B cell (primary cell): ENCODE results near the gene AFTPH. TPM values are rescaled to one million over a fixed set of nuclear protein-coding genes. Genes with fewer than 3 reads are reported as not detected.

Experiments
- ATAC-seq: fragments of 200-7000 bp; cut with Tn5 transposase; one replicate; pipeline ENCODE4 v1.10.0; 2021; ENCODE audit warnings: low read depth, mild to moderate bottlenecking, moderate number of reproducible peaks, moderate library complexity
- CTCF ChIA-PET: fragments of 350-600 bp; sonication (Branson Sonifier 250); formaldehyde crosslinking; loops from one replicate; lab custom pipeline; 2021; ENCODE audit warnings: antibody characterized with exemption, inconsistent platforms; lab: Charles Lee
- POLR2A ChIA-PET: fragments of 350-600 bp; sonication (Branson Sonifier 250); formaldehyde crosslinking; loops from one replicate; lab custom pipeline; 2021; ENCODE audit warnings: antibody characterized with exemption; lab: Charles Lee
- DNase-seq: peaks from one replicate; pipeline ENCODE4 v3.0.0; 2013
- H2AFZ ChIP-seq: 2 replicates; pipeline ENCODE4 v1.6.1; 2012; ENCODE audit warnings: mild to moderate bottlenecking, low read depth, low read length; ENCODE audit not compliant: insufficient read depth, poor library complexity, severe bottlenecking
- H3K27ac ChIP-seq, 2 donors: 1 replicate in 1 of 2; 2 replicates in 1 of 2; pipeline ENCODE4 v1.5.1; 2012 to 2013; ENCODE audit warnings: low read length in 2 of 2, mild to moderate bottlenecking in 2 of 2, moderate library complexity in 1 of 2
- H3K27me3 ChIP-seq, 4 experiments: fragments of 200-600 bp in 1 of 4; sonication (generic) in 1 of 4; replicated peaks in 1 of 4; 1 replicate in 2 of 4; 2 replicates in 2 of 4; pipeline versions ENCODE4 v1.6.1 to v1.7.0; 2013 to 2016; ENCODE audit warnings: low read length in 3 of 4, mild to moderate bottlenecking in 2 of 4, mixed read lengths in 1 of 4, moderate library complexity in 1 of 4; ENCODE audit not compliant: insufficient read depth in 4 of 4, control insufficient read depth in 3 of 4; ENCODE audit errors: control extremely low read depth in 1 of 4
- H3K36me3 ChIP-seq, 2 experiments: replicated peaks in 1 of 2; 1 replicate in 1 of 2; 2 replicates in 1 of 2; pipeline versions ENCODE4 v1.6.1 to v1.7.1; 2013; ENCODE audit warnings: low read length in 1 of 2; ENCODE audit not compliant: insufficient read depth in 2 of 2, control insufficient read depth in 1 of 2; ENCODE audit errors: control extremely low read depth in 1 of 2, extremely low read depth in 1 of 2
- H3K4me1 ChIP-seq, 2 donors: fragments of 200-600 bp in 1 of 2; sonication (generic) in 1 of 2; 1 replicate in 1 of 2; 2 replicates in 1 of 2; pipeline versions ENCODE4 v1.5.1 to v1.6.1; 2013 to 2017; ENCODE audit warnings: low read length in 2 of 2; ENCODE audit not compliant: control insufficient read depth in 2 of 2, insufficient read depth in 2 of 2
- H3K4me2 ChIP-seq: replicated peaks from 2 replicates; pipeline ENCODE3; 2012; ENCODE audit warnings: mild to moderate bottlenecking, low read depth, low read length; ENCODE audit not compliant: poor library complexity, severe bottlenecking
- H3K4me3 ChIP-seq, 5 experiments: fragments of 200-600 bp in 1 of 5; sonication (generic) in 1 of 5; 1 replicate in 3 of 5; 2 replicates in 2 of 5; pipeline versions ENCODE4 v1.5.1 to v1.7.0; 2011 to 2016; ENCODE audit warnings: low read length in 4 of 5, mild to moderate bottlenecking in 4 of 5, low read depth in 2 of 5, control low read depth in 1 of 5, moderate library complexity in 1 of 5; ENCODE audit not compliant: insufficient read depth in 1 of 5; ENCODE audit errors: control extremely low read depth in 1 of 5, extremely low read depth in 1 of 5
- H3K79me2 ChIP-seq: fragments of 200-600 bp; sonication (generic); one replicate; pipeline ENCODE4 v1.6.0; 2016; ENCODE audit warnings: low read length; ENCODE audit not compliant: control insufficient read depth, insufficient read depth
- H3K9ac ChIP-seq: fragments of 200-600 bp; sonication (generic); 2 replicates; pipeline ENCODE4 v1.6.1; 2017; ENCODE audit warnings: mild to moderate bottlenecking, low read length, moderate library complexity
- H3K9me3 ChIP-seq, 3 donors: one replicate each; pipeline versions ENCODE4 v1.6.1 to v1.7.1; 2013; ENCODE audit warnings: low read length in 2 of 3; ENCODE audit not compliant: control insufficient read depth in 2 of 3, insufficient read depth in 1 of 3; ENCODE audit errors: control extremely low read depth in 1 of 3
- H4K20me1 ChIP-seq: 2 replicates; pipeline ENCODE4 v1.6.0; 2012; ENCODE audit warnings: mild to moderate bottlenecking, low read length; ENCODE audit not compliant: insufficient read depth, control insufficient read depth, poor library complexity, severe bottlenecking
- H3K27ac Mint-ChIP-seq: one replicate; pipeline ENCODE4 v1.8.0; 2021; ENCODE audit warnings: mixed read lengths
- H3K27me3 Mint-ChIP-seq: one replicate; pipeline ENCODE4 v1.8.0; 2021; ENCODE audit warnings: mixed read lengths
- H3K4me1 Mint-ChIP-seq: one replicate; pipeline ENCODE4 v1.8.0; 2021; ENCODE audit warnings: mixed read lengths
- H3K4me3 Mint-ChIP-seq: one replicate; pipeline ENCODE4 v1.8.0; 2021; ENCODE audit warnings: mixed read lengths
- H3K9me3 Mint-ChIP-seq: one replicate; pipeline ENCODE4 v1.8.0; 2022; ENCODE audit warnings: mixed read lengths; ENCODE audit not compliant: insufficient read depth
- CTCF ChIP-seq: fragments of 200-600 bp; IDR thresholded peaks from one replicate; pipeline ENCODE4 v1.8.0; 2022; ENCODE audit warnings: antibody characterized with exemption, mild to moderate bottlenecking
- EZH2 ChIP-seq: IDR thresholded peaks from 2 replicates; pipeline ENCODE4 v1.6.1; 2012; ENCODE audit warnings: borderline replicate concordance, low read depth, mild to moderate bottlenecking, moderate library complexity, low read length; ENCODE audit not compliant: insufficient read depth, poor library complexity, severe bottlenecking
- WGBS: methylation state at CpG from one replicate; pipeline ENCODE4 v1.1.5; 2013; ENCODE audit warnings: missing lambda C conversion rate; ENCODE audit not compliant: insufficient coverage; 5-methylcytosine and 5-hydroxymethylcytosine counted together
- intact Hi-C: fragments of 100-400 bp; cut with micrococcal nuclease; formaldehyde crosslinking; loops from one replicate; pipeline ENCODE4 v1.10.0; 2022
- polyA plus RNA-seq: library from polyadenylated mRNA; depleted of rRNA; stranded (reverse); fragments of >200 nt; gene quantifications from 2 replicates; pipeline ENCODE4 v1.2.3, GENCODE V29; 2012
- total RNA-seq, 2 donors: library from RNA; stranded (reverse); fragments of 120-200 nt in 1 of 2; gene quantifications; 1 replicate in 1 of 2; 2 replicates in 1 of 2; pipeline versions ENCODE4 v1.2.3 to v1.2.4, GENCODE V29; 2013 to 2022

The AFTPH gene
- total and polyA plus RNA-seq, 2 donors (not counting 1 experiment from before 2014, with no cell fraction given): 45.4 to 94.1 TPM

GRCh38 chr2:64617631-64618151 is 93.6 kb downstream of the AFTPH start:
- Histone ChIP-seq H3K4me2 (no peak overlapping the region), H3K4me1 (no peaks in the 10 kb centered on the region), H3K9me3 (no peaks in the 10 kb centered on the region), H3K27ac (no peak overlapping the region), H3K36me3 (no peaks in the 10 kb centered on the region), H3K79me2 (no peaks in the 10 kb centered on the region), H3K27me3 (no peaks in the 10 kb centered on the region), H4K20me1 (no peaks in the 10 kb centered on the region), H3K4me3 (no peak overlapping the region), H3K9ac (no peak overlapping the region), H2AFZ (no peak overlapping the region)
- Mint-ChIP-seq H3K9me3 (no peaks in the 10 kb centered on the region), H3K27me3 (no peaks in the 10 kb centered on the region), H3K27ac (no peak overlapping the region), H3K4me1 (peaks cover 2% of the 10 kb centered on the region), H3K4me3 (no peak overlapping the region)
- DNase-seq (no peak), ATAC-seq (no peak)
- intact Hi-C loops: no loop called here
- 13% methylated on average over 6 of the region's 6 CpGs for WGBS
- POLR2A ChIA-PET: interaction anchor here (0.6 to 0.8 kb wide), 2 partner anchors 133 to 231 kb away, joined by 3 to 4 read pairs; no protein-coding TSS in a partner anchor
- TF ChIP-seq CTCF: no peak
- CTCF ChIA-PET: interaction anchor here (0.7 to 6.7 kb wide), 11 partner anchors 9 to 287 kb away, joined by 3 to 43 read pairs (median 3); no protein-coding TSS in a partner anchor

- peaks cover 7% of the 10 kb centered on the region for H3K79me2 ChIP-seq
- no peak overlapping the region for H3K27ac ChIP-seq
- H3K27ac Mint-ChIP-seq: no peak overlapping the region
- H3K4me3 ChIP-seq: no peak overlapping the region
- no peaks in the 10 kb centered on the region for H3K27me3 Mint-ChIP-seq
- ChIA-PET POLR2A (no interaction called here), CTCF (no interaction called here)
- no peaks in the 10 kb centered on the region for H3K9me3 ChIP-seq
- no peaks in the 10 kb centered on the region for H3K9me3 Mint-ChIP-seq
- H3K4me3 Mint-ChIP-seq: no peak overlapping the region
- intact Hi-C loops: no loop called here
- peaks cover 8% of the 10 kb centered on the region for H3K4me1 Mint-ChIP-seq
- no peak for DNase-seq
- no peaks in the 10 kb centered on the region for H4K20me1 ChIP-seq
- WGBS: no CpG with 5 or more reads among the region's 4 CpGs
- no peaks in the 10 kb centered on the region for H3K36me3 ChIP-seq
- TF ChIP-seq EZH2: no peak
- TF ChIP-seq CTCF: no peak
- H3K9ac ChIP-seq: no peak overlapping the region
- no peak for ATAC-seq
- H2AFZ ChIP-seq: no peak overlapping the region
- H3K27me3 ChIP-seq: no peaks in the 10 kb centered on the region
- H3K4me2 ChIP-seq: no peak overlapping the region
- peaks cover 0 to 3% of the 10 kb centered on the region in 2 donors for H3K4me1 ChIP-seq
Observed at GRCh38 chr2:64620661-64621060, 96.5 kb downstream of the AFTPH start.
